WERI-Rb-1 (cell line): ENCODE results near the gene INF2.

Experiments
- DNase-seq: peaks from one replicate; pipeline ENCODE4 v3.0.0-alpha.2; 2020
- H3K27ac ChIP-seq: fragments of 250-450 bp; sonication (Bioruptor Pico); 2 replicates; pipeline ENCODE4 v1.5.1; 2020; ENCODE audit warnings: mild to moderate bottlenecking, moderate library complexity
- H3K27me3 ChIP-seq: fragments of 250-450 bp; sonication (Bioruptor Pico); 2 replicates; pipeline ENCODE4 v1.5.1; 2021; ENCODE audit warnings: mild to moderate bottlenecking, low read depth, moderate library complexity; ENCODE audit not compliant: insufficient read depth, severe bottlenecking
- H3K36me3 ChIP-seq: fragments of 250-450 bp; sonication (Bioruptor Pico); 2 replicates; pipeline ENCODE4 v1.5.1; 2020; ENCODE audit warnings: mild to moderate bottlenecking, moderate library complexity
- H3K4me3 ChIP-seq: 2 replicates; pipeline ENCODE4 v1.5.1; 2011; ENCODE audit warnings: low read depth, mild to moderate bottlenecking, control low read depth, low read length
- H3K9me3 ChIP-seq: fragments of 250-450 bp; sonication (Bioruptor Pico); 2 replicates; pipeline ENCODE4 v1.5.1; 2021; ENCODE audit warnings: mild to moderate bottlenecking, moderate library complexity; ENCODE audit not compliant: severe bottlenecking
- CTCF ChIP-seq: IDR thresholded peaks from 2 replicates; pipeline ENCODE4 v1.5.1; 2011; ENCODE audit warnings: low read depth, mild to moderate bottlenecking, control low read depth, inconsistent platforms, low read length

Gene INF2

GRCh38 chr14:104751539-104752422, 62.4 kb downstream of the INF2 start:
- Histone ChIP-seq H3K36me3 (peaks cover 32% of the 10 kb centered on the region), H3K4me3 (peak overlapping the region; percentile 8), H3K9me3 (peaks cover 14% of the 10 kb centered on the region), H3K27me3 (no peaks in the 10 kb centered on the region), H3K27ac (peak overlapping the region; percentile 97)
- TF ChIP-seq CTCF, result no peak
- no peak for DNase-seq

GRCh38 chr14:104752423-104752734, 63.0 kb downstream of the INF2 start:
- Histone ChIP-seq H3K27me3 (no peaks in the 10 kb centered on the region), H3K27ac (peak overlapping the region; percentile 97), H3K36me3 (peaks cover 38% of the 10 kb centered on the region), H3K9me3 (peaks cover 14% of the 10 kb centered on the region), H3K4me3 (peak overlapping the region; percentile 8)
- no peak for DNase-seq
- TF ChIP-seq CTCF, result no peak

GRCh38 chr14:104752735-104753527, 63.5 kb downstream of the INF2 start, which contains the start of gene SIVA1:
SIVA1 (plus strand) TSS chr14:104753147; CDS start chr14:104753202, 55 bp downstream.
- no peak for TF ChIP-seq CTCF
- peak; percentile 100 for DNase-seq
- H3K27me3 ChIP-seq, result no peaks in the 10 kb centered on the region
- peaks cover 14% of the 10 kb centered on the region for H3K9me3 ChIP-seq
- peak within 1 kb of the TSS; percentile 51 for H3K4me3 ChIP-seq
- H3K27ac ChIP-seq, result peak within 1 kb of the TSS; percentile 97
- H3K36me3 ChIP-seq, result peaks cover 44% of the 10 kb centered on the region

- Histone ChIP-seq H3K27ac (peak overlapping the region; percentile 97), H3K4me3 (peak overlapping the region; percentile 51), H3K36me3 (peaks cover 48% of the 10 kb centered on the region), H3K27me3 (no peaks in the 10 kb centered on the region), H3K9me3 (peaks cover 14% of the 10 kb centered on the region)
- no peak for TF ChIP-seq CTCF
- DNase-seq, result no peak
Measured at GRCh38 chr14:104753528-104754212, 64.3 kb downstream of the INF2 start.

GRCh38 chr14:104754213-104754851, 64.9 kb downstream of the INF2 start:
- no peaks in the 10 kb centered on the region for H3K27me3 ChIP-seq
- peaks cover 55% of the 10 kb centered on the region for H3K36me3 ChIP-seq
- H3K9me3 ChIP-seq, result peaks cover 14% of the 10 kb centered on the region
- peak overlapping the region; percentile 51 for H3K4me3 ChIP-seq
- DNase-seq, result no peak
- no peak for TF ChIP-seq CTCF
- H3K27ac ChIP-seq, result no peak overlapping the region
